Lower leg skin (tissue), 3 donors: Measurements from ENCODE around the gene NDUFV1.

Source experiments
- CTCF ChIP-seq, 3 donors: fragments of 450-650 bp; IDR thresholded peaks; one replicate each; pipeline ENCODE4 v1.5.1; 2016; ENCODE audit warnings: antibody characterized with exemption in 3 of 3, mild to moderate bottlenecking in 3 of 3, moderate library complexity in 2 of 3
- POLR2A ChIP-seq, 2 donors: fragments of 450-650 bp; IDR thresholded peaks; one replicate each; pipeline ENCODE4 v1.6.1; 2016 to 2017; ENCODE audit warnings: antibody characterized with exemption in 2 of 2, mild to moderate bottlenecking in 1 of 2, moderate library complexity in 1 of 2

- TF ChIP-seq POLR2A (IDR thresholded peaks at IDR 0.05) (no peak), CTCF (IDR thresholded peaks at IDR 0.05) (no peak)
Measured at GRCh38 chr11:67626970-67627369, 20.2 kb downstream of the NDUFV1 start.
